Breast epithelium (tissue), 4 donors: Measurements from ENCODE around the gene PTPN14. TPM values are rescaled to one million over a fixed set of nuclear protein-coding genes. Genes with fewer than 3 reads are reported as not detected.
A peak's percentile ranks its signal among the peaks of the same experiment; 100 is the strongest.
"Not testable (repeated sequence)": the region's sequence is repeated elsewhere in the genome, so short reads cannot be mapped to it uniquely, and the experiment has no call there.

Experiments used
- DNase-seq, 2 donors: peaks; one replicate each; pipeline ENCODE4 v3.0.0-alpha.2; 2019; ENCODE audit warnings: low spot score in 2 of 2
- H3K27ac ChIP-seq, 2 donors: fragments of 200-600 bp; sonication (generic) in 1 of 2; one replicate each; pipeline ENCODE4 v1.5.1; 2016 to 2019; ENCODE audit warnings: mild to moderate bottlenecking in 1 of 2
- H3K27me3 ChIP-seq, 2 donors: fragments of 200-600 bp; sonication (generic) in 1 of 2; one replicate each; pipeline versions ENCODE4 v1.5.1 to v1.6.0; 2017 to 2019; ENCODE audit warnings: control low read depth in 1 of 2, mild to moderate bottlenecking in 1 of 2
- H3K36me3 ChIP-seq: fragments of 200-600 bp; one replicate; pipeline ENCODE4 v1.5.1; 2019
- H3K4me1 ChIP-seq, 2 donors: fragments of 200-600 bp; sonication (generic); one replicate each; pipeline ENCODE4 v1.5.1; 2016 to 2019; ENCODE audit warnings: control low read depth in 1 of 2
- H3K4me3 ChIP-seq, 3 donors: fragments of 200-600 bp; sonication (generic); 1 replicate in 2 of 3; 2 replicates in 1 of 3; pipeline ENCODE4 v1.5.1; 2016 to 2019; ENCODE audit warnings: mild to moderate bottlenecking in 3 of 3, moderate library complexity in 2 of 3
- H3K9me3 ChIP-seq, 2 donors: fragments of 200-600 bp; sonication (generic) in 1 of 2; one replicate each; pipeline ENCODE4 v1.5.1; 2016 to 2019; ENCODE audit warnings: control low read depth in 1 of 2
- CTCF ChIP-seq, 3 donors: fragments of 450-650 bp; IDR thresholded peaks; one replicate each; pipeline ENCODE4 v1.5.1; 2016 to 2017; ENCODE audit warnings: antibody characterized with exemption in 3 of 3, mild to moderate bottlenecking in 3 of 3, moderate library complexity in 3 of 3
- POLR2A ChIP-seq: fragments of 450-650 bp; IDR thresholded peaks from one replicate; pipeline ENCODE4 v1.6.1; 2016; ENCODE audit warnings: antibody characterized with exemption, mild to moderate bottlenecking, moderate library complexity
- POLR2AphosphoS5 ChIP-seq, 3 donors: sonication (generic); formaldehyde crosslinking; IDR thresholded peaks; one replicate each; pipeline ENCODE4 v1.6.1; 2017; ENCODE audit warnings: antibody characterized with exemption in 3 of 3
- intact Hi-C: fragments of 100-400 bp; cut with DNase I; formaldehyde crosslinking; loops from one replicate; pipeline ENCODE4 v1.15.1; 2023; ENCODE audit warnings: low total_unique reads
- total RNA-seq, 3 donors: library from RNA; depleted of rRNA; stranded (reverse); fragments of >200 nt; gene quantifications; one replicate each; pipeline ENCODE4 v1.1.0, GENCODE V29; 2016

PTPN14 gene
- total RNA-seq = 10 to 100 TPM; 30.4 to 57.4 (median 49.5) TPM

GRCh38 chr1:214551436-214552173 lies at the start of gene PTPN14:
PTPN14 (minus strand) TSS chr1:214551602; CDS start chr1:214464803, 86,799 bp downstream.
- H3K4me3 ChIP-seq = peak within 1 kb of the TSS; percentile 74 to 96 (median 87)
- no peaks in the 10 kb centered on the region for H3K27me3 ChIP-seq
- peaks cover 0 to 5% of the 10 kb centered on the region in 2 donors for H3K4me1 ChIP-seq
- TF ChIP-seq POLR2AphosphoS5 (IDR thresholded peaks at IDR 0.05) (peak in 1 of 3 donors; percentile 36), CTCF (IDR thresholded peaks at IDR 0.05) (peak in 1 of 3 donors; percentile 38), POLR2A (peak; percentile 31)
- peak within 1 kb of the TSS; percentile 98 to 99 for H3K27ac ChIP-seq
- H3K9me3 ChIP-seq = no peaks in the 10 kb centered on the region
- peak; percentile 85 to 93 for DNase-seq
- intact Hi-C loops = loop anchor here (5.0 kb wide), 1 partner anchor 339 kb away; no protein-coding TSS in a partner anchor
- H3K36me3 ChIP-seq = no peaks in the 10 kb centered on the region

DNA sequence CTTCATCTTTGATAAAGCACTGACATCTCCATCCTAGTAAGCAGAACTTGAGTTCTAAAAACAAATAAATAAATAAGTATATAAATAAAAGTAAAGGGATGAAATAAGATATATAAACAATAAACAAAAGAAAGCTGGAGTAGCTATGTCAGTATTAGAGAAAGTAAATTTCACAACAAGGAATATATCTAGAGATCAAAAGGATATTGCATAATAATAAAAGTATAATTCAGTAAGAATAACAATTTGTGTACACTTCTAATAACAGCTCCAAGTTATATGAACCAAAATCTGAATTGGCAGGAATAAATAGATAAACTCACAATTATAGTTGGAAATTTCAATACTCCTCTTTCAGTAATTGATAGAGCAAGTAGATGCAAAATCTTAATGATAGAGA lies 41.8 kb upstream of the PTPN14 start:
- intact Hi-C loops = no loop called here
- no peaks in the 10 kb centered on the region for H3K9me3 ChIP-seq
- DNase-seq = no peak
- H3K27me3 ChIP-seq = no peaks in the 10 kb centered on the region
- no peak overlapping the region for H3K27ac ChIP-seq
- no peak overlapping the region for H3K4me3 ChIP-seq
- no peaks in the 10 kb centered on the region for H3K4me1 ChIP-seq
- TF ChIP-seq CTCF (IDR thresholded peaks at IDR 0.05) (no peak), POLR2AphosphoS5 (IDR thresholded peaks at IDR 0.05) (no peak), POLR2A (no peak)
- H3K36me3 ChIP-seq = no peaks in the 10 kb centered on the region

GRCh38 chr1:214591918-214592317 lies 40.5 kb upstream of the PTPN14 start:
- DNase-seq, intact Hi-C loops, H3K4me1 ChIP-seq, H3K27me3 ChIP-seq, H3K27ac ChIP-seq, H3K36me3 ChIP-seq, H3K4me3 ChIP-seq, H3K9me3 ChIP-seq: not testable (repeated sequence)

DNA sequence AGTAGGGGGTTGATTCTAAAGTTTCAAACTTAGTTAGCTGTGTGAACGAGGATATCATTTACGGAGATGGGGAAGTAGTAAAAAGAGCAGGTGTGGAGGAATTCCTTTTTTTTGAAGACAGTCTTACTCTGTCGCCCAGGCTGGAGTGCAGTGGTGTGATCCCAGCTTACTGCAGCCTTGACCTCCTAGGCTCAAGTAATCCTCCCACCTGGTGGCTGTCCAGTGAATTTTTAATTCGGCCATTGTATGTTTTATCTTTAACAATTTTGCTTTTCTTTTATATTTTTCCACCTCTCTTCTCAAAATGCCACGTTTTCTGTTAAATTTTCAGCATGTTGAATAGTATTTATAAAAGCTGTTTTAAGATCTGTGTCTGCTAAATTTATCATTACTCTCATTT lies 39.3 kb upstream of the PTPN14 start:
- Histone ChIP-seq H3K36me3 (no peaks in the 10 kb centered on the region), H3K9me3 (no peaks in the 10 kb centered on the region), H3K4me1 (no peaks in the 10 kb centered on the region), H3K27ac (no peak overlapping the region), H3K27me3 (no peaks in the 10 kb centered on the region), H3K4me3 (no peak overlapping the region)
- TF ChIP-seq POLR2AphosphoS5 (IDR thresholded peaks at IDR 0.05) = no peak
- TF ChIP-seq POLR2A = no peak
- TF ChIP-seq CTCF (IDR thresholded peaks at IDR 0.05) = no peak
- DNase-seq = no peak
- intact Hi-C loops = no loop called here

DNA sequence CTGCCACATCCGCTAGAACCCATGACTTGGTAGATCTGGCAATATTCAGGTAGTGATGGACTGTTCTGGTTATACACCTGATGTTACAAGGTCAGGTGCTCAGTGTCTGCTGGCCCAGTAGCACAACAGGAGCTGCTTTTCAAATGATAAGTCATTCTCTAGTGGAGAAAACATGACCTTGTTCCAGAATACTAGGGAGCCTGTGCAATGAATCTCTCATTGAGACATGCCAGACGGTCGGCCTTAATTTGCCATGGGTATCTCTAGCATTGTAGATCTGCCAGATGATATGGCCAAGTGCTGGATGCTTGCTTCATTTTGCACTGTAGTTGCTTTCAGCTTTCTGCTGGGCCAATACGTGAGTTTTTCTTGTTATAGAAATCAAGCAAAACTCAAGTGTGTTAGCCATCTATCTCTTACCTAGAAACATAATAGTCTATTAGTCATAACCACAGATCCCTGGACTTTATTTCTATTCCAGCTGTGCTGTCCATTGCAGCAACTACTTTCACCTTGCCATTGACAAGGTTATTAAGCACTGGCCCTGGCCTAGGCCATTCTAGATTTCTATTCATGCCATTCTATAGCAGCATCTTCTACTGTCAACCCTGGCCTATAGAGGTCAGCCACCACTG lies 37.7 kb upstream of the PTPN14 start:
- DNase-seq = no peak
- H3K27ac ChIP-seq = no peak overlapping the region
- H3K4me3 ChIP-seq = no peak overlapping the region
- no peaks in the 10 kb centered on the region for H3K9me3 ChIP-seq
- H3K4me1 ChIP-seq = no peaks in the 10 kb centered on the region
- no peaks in the 10 kb centered on the region for H3K36me3 ChIP-seq
- TF ChIP-seq POLR2AphosphoS5 (IDR thresholded peaks at IDR 0.05) (no peak), CTCF (IDR thresholded peaks at IDR 0.05) (no peak), POLR2A (no peak)
- no peaks in the 10 kb centered on the region for H3K27me3 ChIP-seq
- intact Hi-C loops = loop anchor here (5.0 kb wide), 1 partner anchor 1197 kb away; no protein-coding TSS in a partner anchor
